ENCODE results near the gene INPP5A. TPM values are rescaled to one million over a fixed set of nuclear protein-coding genes. Genes with fewer than 3 reads are reported as not detected.

The INPP5A gene
- total and polyA plus RNA-seq, 10 of the 15 experiments (the other 5 are each of a cell fraction or from before 2014, with no cell fraction given), result 0.52 to 15.0 (median 6.3) TPM

DNA sequence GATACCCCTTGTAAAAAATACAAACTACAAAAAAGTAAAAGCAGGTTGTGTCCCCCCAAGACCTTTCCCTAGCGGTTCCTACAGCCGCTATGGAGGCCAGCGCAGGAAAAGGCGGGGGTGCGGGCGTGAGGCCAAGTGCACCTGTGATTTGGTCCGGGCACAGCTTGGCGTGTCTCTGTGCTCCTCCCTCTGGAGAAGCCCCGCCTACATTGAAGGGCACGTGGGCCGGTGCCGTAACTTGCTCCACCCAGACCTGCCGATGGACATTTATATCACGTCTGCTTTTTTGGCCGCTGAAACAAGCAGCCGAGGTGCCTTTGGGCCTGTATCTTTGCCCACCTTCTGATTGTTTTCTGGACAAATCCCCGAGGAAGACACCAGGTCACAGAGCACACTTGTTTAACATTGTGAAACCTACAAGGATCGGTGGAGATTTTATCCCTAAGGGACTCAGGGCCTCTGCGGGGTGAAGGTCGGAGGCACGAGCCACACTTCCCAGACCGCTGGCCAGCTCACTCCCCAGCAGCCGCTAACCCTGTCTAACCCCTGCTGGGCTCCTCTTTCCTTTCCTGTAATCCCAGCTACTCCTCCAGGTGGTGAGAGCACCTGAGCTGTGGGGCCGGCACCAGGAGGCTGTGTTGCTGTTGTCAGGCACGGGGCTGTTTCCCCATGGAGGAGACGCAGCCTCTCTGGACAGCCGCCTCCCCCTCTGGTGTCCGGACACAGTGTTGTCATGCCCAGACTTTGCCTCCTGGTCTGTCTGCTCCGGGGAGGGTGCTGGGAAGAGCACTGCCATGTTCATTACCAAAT is 18.8 kb upstream of the INPP5A start (continued):
- TF ChIP-seq, protein P1, sequence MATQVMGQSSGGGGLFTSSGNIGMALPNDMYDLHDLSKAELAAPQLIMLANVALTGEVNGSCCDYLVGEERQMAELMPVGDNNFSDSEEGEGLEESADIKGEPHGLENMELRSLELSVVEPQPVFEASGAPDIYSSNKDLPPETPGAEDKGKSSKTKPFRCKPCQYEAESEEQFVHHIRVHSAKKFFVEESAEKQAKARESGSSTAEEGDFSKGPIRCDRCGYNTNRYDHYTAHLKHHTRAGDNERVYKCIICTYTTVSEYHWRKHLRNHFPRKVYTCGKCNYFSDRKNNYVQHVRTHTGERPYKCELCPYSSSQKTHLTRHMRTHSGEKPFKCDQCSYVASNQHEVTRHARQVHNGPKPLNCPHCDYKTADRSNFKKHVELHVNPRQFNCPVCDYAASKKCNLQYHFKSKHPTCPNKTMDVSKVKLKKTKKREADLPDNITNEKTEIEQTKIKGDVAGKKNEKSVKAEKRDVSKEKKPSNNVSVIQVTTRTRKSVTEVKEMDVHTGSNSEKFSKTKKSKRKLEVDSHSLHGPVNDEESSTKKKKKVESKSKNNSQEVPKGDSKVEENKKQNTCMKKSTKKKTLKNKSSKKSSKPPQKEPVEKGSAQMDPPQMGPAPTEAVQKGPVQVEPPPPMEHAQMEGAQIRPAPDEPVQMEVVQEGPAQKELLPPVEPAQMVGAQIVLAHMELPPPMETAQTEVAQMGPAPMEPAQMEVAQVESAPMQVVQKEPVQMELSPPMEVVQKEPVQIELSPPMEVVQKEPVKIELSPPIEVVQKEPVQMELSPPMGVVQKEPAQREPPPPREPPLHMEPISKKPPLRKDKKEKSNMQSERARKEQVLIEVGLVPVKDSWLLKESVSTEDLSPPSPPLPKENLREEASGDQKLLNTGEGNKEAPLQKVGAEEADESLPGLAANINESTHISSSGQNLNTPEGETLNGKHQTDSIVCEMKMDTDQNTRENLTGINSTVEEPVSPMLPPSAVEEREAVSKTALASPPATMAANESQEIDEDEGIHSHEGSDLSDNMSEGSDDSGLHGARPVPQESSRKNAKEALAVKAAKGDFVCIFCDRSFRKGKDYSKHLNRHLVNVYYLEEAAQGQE (IDR thresholded peaks at IDR 0.05; ENCODE audit: low read depth, low read length), result no peak
- TF ChIP-seq NFIC (IDR thresholded peaks at IDR 0.05; ENCODE audit: low read depth, low read length), result no peak
- TF ChIP-seq NFYB (IDR thresholded peaks at IDR 0.05; ENCODE audit: insufficient read depth, low read depth, low read length), result no peak
- TF ChIP-seq NR2F1 (conservative IDR thresholded peaks at IDR 0.05), result no peak

DNA sequence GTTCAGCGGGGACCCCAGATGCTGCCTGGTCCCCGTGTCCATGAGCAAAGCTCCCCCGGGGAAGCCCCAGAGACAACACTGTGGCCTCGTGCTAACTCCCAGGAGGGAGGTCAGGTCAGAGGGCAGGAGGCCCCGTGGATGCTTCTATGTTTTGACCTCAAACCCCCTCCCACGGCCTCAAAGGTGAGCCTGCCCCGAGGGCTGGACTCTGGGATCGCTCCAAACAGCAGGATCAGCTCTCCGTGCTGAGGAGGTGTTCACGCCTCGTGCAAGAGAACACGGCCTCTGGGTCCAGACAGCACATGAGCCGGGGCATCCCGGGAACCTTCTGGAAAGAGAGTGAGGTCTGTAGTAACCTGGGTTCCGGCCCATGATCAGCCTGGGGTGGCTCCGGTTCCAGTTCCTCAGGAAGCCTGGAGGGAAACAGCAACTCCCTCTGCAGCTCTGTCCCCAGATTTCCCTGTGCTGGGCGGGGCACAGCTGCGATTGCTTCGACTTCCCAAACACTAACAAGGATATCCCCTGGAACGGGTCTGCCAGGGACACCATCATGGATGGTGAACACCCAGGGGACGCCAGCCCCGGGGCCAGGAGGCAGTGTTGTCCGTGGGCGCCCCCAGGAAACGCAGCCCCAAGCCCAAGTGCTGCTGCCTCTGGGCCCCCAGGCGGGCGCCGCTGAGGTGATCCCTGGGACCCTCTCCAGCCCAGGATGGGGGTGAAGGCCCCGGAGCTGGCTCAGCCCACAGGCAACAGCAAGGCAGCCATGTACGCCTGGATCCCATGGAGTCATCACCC is 18.0 kb upstream of the INPP5A start:
- SMC1A ChIA-PET (ENCODE audit: uncharacterized antibody, unreplicated experiment), result no interaction called here
- H3K79me2 ChIP-seq (ENCODE audit: control insufficient read depth, insufficient read depth, low read length), result no peaks in the 10 kb centered on the region
- POLR2A ChIA-PET, result no interaction called here
- DNase-seq (ENCODE audit: low read depth, low spot score), result no peak
- H2AFZ ChIP-seq (ENCODE audit: control insufficient read depth, low read depth, low read length), result no peak overlapping the region
- no peak overlapping the region for H3K27ac ChIP-seq (ENCODE audit: control insufficient read depth, insufficient read depth)
- in situ Hi-C loops (cut with MboI), result no loop called here
- no peaks in the 10 kb centered on the region for H4K20me1 ChIP-seq (ENCODE audit: control insufficient read depth, insufficient read depth)
- no peak for ATAC-seq
- no peak overlapping the region for H3K4me3 ChIP-seq
- no peaks in the 10 kb centered on the region for H3K9me3 ChIP-seq (replicated peaks; ENCODE audit: control insufficient read depth, insufficient read depth, low read length)
- no peak for FAIRE-seq
- H3K4me2 ChIP-seq (ENCODE audit: control insufficient read depth, insufficient read depth), result no peak overlapping the region
- no peak overlapping the region for H3K9ac ChIP-seq (ENCODE audit: control insufficient read depth, insufficient read depth, low read length)
- no peaks in the 10 kb centered on the region for H3K36me3 ChIP-seq (ENCODE audit: control insufficient read depth in 2 of 2, insufficient read depth in 2 of 2, low read length in 1 of 2)
- BruUV-seq (replicated peaks), result no TSS peak
- peaks cover 0 to 2% of the 10 kb centered on the region in 2 experiments; a peak in 3 of 4 replicates for H3K27me3 ChIP-seq (replicated peaks in 1 of 2; ENCODE audit: control insufficient read depth in 2 of 2, insufficient read depth in 2 of 2, low read length in 1 of 2)
- intact Hi-C loops (cut with micrococcal nuclease; ENCODE audit: unreplicated experiment), result no loop called here
- TF ChIP-seq POLR2A (IDR thresholded peaks at IDR 0.05; ENCODE audit: low read depth, low read length) (no peak), KLF5 (IDR thresholded peaks at IDR 0.05; ENCODE audit: partially characterized antibody) (no peak), CHD4 (IDR thresholded peaks at IDR 0.05) (no peak), MTA3 (IDR thresholded peaks at IDR 0.05; ENCODE audit: borderline replicate concordance, low read length) (no peak), FOS (IDR thresholded peaks at IDR 0.05; ENCODE audit: borderline replicate concordance, extremely low read depth, insufficient read length) (no peak), SREBF2 (IDR thresholded peaks at IDR 0.05; ENCODE audit: low read length) (no peak), ZBTB4 (CRISPR knock-in tag; IDR thresholded peaks at IDR 0.05) (no peak)
- RAD21 ChIA-PET (ENCODE audit: unreplicated experiment), result no interaction called here
- CTCF ChIA-PET, result no interaction called here
- no peaks in the 10 kb centered on the region for H3K4me1 ChIP-seq (ENCODE audit: control insufficient read depth, insufficient read depth, low read length)
- 40% methylated on average over 30 of the region's 30 CpGs for WGBS (ENCODE audit: insufficient coverage, insufficient replicate concordance, low lambda C conversion rate, missing lambda C conversion rate)

Measured in GM12878 (cell line).